ENCODE data around the gene HSFX1.
"Not testable (repeated sequence)": the region's sequence is repeated elsewhere in the genome, so short reads cannot be mapped to it uniquely, and the experiment has no call there.

Gene HSFX1, protein sequence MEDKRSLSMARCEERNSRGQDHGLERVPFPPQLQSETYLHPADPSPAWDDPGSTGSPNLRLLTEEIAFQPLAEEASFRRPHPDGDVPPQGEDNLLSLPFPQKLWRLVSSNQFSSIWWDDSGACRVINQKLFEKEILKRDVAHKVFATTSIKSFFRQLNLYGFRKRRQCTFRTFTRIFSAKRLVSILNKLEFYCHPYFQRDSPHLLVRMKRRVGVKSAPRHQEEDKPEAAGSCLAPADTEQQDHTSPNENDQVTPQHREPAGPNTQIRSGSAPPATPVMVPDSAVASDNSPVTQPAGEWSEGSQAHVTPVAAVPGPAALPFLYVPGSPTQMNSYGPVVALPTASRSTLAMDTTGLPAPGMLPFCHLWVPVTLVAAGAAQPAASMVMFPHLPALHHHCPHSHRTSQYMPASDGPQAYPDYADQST

GRCh38 chrX:149773768-149774167 lies at the start of gene HSFX1:
HSFX1 (plus strand) TSS chrX:149774068; CDS start chrX:149774682, 614 bp downstream.
- POLR2A ChIA-PET; CTCF ChIA-PET; DNase-seq (ENCODE audit: extremely low spot score): not testable (repeated sequence)

- CTCF ChIA-PET; DNase-seq (ENCODE audit: extremely low spot score); POLR2A ChIA-PET: not testable (repeated sequence)
Observed at GRCh38 chrX:149727308-149727707, 46.6 kb upstream of the HSFX1 start.

DNA sequence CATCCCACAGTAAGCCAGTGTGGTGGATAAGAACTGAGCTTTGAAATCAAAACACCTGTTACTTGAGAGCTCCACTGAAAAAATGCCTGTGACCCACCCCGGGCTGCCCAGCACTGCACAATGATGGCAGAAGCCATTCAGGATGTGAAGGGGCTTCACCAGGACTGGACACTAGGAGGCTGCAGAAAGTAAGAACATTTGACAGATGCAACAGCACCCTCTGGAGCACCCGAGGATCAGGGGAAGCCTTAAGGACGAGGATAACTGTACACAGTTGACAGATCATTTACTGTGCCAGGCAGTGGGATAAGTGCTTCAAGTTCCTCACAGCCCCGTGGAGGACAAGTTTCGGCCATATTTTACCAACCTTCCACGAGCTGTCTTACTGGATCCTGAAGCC lies 31.6 kb upstream of the HSFX1 start:
- DNase-seq (ENCODE audit: extremely low spot score); POLR2A ChIA-PET; CTCF ChIA-PET: not testable (repeated sequence)

GRCh38 chrX:149746390-149747007 lies 27.4 kb upstream of the HSFX1 start:
- CTCF ChIA-PET; POLR2A ChIA-PET; DNase-seq (ENCODE audit: extremely low spot score): not testable (repeated sequence)

DNA sequence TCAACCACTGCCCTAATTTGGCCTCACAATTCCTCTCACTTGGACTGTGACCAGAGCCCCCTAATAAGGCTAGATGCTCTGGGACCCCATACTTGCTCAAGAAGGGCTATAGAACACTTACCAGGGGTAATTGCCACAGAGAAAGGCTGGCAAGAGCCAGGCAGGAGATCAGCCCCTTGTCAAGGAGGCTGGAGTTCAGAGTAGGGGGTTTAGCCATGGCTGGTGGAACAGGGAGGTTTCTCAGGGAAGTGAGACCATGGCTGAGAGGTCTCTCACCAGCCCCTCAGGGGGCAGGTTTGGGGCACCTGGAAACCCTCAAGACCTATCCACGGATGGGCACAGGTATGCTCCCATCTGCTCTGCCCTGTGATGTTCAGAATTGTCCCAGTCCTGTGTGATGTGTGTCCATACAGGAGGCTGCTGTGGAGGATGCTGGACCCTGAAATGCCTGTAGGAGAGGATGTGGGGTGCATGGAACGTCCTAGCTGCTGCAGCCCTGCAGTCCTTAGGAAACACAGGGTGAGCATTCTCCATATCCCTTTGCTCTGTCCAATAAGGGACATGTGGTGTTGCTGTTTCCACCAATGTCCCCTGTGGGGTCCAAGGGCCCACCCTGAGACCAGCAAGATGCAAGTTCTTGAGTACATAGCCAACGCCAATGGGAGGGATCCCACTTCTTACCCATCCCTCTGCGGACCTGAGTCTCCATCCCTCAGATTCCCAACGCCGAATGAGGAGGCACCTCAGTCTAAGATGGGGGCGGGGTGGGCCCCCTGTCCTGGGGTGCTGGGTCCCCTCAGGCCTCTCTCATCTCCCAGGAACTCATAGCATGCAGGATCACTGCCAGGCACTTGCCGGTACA lies 16.4 kb upstream of the HSFX1 start:
- DNase-seq (ENCODE audit: extremely low spot score) = no peak
- ChIA-PET CTCF (no interaction called here), POLR2A (no interaction called here)
- no peak for TF ChIP-seq CTCF (IDR thresholded peaks at IDR 0.05; ENCODE audit: control extremely low read depth, extremely low read depth, low read depth, missing control alignments)

DNA sequence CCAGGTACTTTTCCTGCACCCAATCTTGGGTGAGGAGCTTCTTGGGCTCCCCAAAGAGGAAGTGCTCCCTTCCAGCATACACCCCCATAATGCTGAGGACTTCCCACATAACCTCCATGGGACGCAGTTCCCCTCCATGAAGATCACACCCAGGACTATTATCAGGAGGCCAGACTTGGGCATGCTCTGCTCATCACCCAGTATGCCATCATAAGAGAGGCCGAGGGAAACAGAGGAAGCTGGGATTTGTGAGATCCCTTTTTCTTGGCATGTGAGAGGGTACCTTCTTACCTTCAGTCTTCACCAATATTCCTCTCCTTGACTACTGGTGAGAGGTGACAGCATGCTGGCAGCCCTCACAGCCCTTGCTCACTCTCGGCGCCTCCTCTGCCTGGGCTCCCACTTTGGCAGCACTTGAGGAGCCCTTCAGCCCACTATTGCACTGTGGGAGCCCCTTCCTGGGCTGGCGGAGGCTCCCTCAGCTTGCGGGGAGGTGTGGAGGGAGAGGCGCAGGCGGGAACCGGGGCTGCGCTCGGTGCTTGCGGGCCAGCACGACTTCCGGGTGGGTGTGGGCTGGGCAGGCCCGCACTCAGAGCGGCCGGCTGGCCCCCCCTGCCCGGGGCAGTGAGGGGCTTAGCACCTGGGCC lies 15.7 kb upstream of the HSFX1 start:
- ChIA-PET POLR2A (no interaction called here), CTCF (no interaction called here)
- TF ChIP-seq CTCF (IDR thresholded peaks at IDR 0.05; ENCODE audit: control extremely low read depth, extremely low read depth, low read depth, missing control alignments) = no peak
- no peak for DNase-seq (ENCODE audit: extremely low spot score)

DNA sequence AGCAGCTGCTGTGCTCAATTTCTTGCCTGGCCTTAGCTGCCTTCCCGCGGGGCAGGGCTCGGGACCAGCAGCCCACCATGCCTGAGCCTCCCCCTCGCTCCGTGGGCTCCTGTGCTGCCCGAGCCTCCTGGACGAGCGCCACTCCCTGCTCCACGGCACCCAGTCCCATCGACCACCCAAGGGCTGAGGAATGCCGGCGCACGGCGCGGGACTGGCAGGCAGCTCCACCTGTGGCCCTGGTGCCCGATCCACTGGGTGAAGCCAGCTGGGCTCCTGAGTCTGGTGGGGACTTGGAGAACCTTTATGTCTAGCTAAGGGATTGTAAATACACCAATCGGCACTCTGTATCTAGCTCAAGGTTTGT lies 15.2 kb upstream of the HSFX1 start:
- POLR2A ChIA-PET = not testable (repeated sequence)

DNA sequence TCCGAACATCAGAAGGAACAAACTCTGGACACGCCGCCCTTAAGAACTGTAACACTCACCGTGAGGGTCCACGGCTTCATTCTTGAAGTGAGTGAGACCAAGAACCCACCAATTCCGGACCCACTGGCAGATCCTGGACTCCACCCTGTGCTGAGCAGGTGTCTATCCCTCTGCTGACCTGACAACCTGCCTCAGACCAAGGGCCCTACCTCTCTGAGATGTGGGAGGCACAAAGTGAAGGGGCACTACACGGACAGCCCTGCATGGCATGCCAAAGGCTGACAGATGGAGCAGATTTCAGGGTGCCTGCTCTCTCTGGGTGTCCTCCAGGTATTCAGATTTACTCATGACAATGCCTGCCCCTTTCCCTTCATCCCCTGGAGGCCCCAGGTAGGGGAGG lies 14.0 kb upstream of the HSFX1 start:
- DNase-seq (ENCODE audit: extremely low spot score) = no peak
- ChIA-PET CTCF (no interaction called here), POLR2A (no interaction called here)

More for the DNA sequence above, 15.2 kb upstream of the HSFX1 start:
- DNase-seq (ENCODE audit: extremely low spot score); CTCF ChIA-PET: not testable (repeated sequence)

More for the DNA sequence above, 14.0 kb upstream of the HSFX1 start:
- no peak for TF ChIP-seq CTCF (IDR thresholded peaks at IDR 0.05; ENCODE audit: control extremely low read depth, extremely low read depth, low read depth, missing control alignments)

All from GM10248 (cell line).